AG04449 (cell line): ENCODE results near the gene SLITRK1.

Source experiments
- CTCF ChIA-PET: fragments of 350-600 bp; formaldehyde crosslinking; extraction: SDS; loops from one replicate; lab custom pipeline; 2021; ENCODE audit warnings: antibody characterized with exemption; lab: Yijun Ruan, JAX
- POLR2A ChIA-PET: fragments of 400-600, 350-600 bp; formaldehyde crosslinking; extraction: SDS; loops from one replicate; lab custom pipeline; 2020; ENCODE audit warnings: antibody characterized with exemption, inconsistent platforms; lab: Yijun Ruan, JAX
- DNase-seq: peaks from one replicate; pipeline ENCODE4 v3.0.0-alpha.2; 2010; ENCODE audit warnings: low read depth, low spot score
- H3K4me3 ChIP-seq: 2 replicates; pipeline ENCODE4 v1.5.1; 2011; ENCODE audit warnings: low read depth, mild to moderate bottlenecking, control low read depth, low read length
- TF ChIP-seq, protein P1 (sequence below): IDR thresholded peaks from one replicate; pipeline ENCODE4 v1.5.1; 2011; ENCODE audit warnings: mild to moderate bottlenecking, moderate library complexity, low read length, control low read depth, inconsistent platforms; ENCODE audit not compliant: insufficient read depth; ENCODE audit errors: missing control alignments

SLITRK1 gene

DNA sequence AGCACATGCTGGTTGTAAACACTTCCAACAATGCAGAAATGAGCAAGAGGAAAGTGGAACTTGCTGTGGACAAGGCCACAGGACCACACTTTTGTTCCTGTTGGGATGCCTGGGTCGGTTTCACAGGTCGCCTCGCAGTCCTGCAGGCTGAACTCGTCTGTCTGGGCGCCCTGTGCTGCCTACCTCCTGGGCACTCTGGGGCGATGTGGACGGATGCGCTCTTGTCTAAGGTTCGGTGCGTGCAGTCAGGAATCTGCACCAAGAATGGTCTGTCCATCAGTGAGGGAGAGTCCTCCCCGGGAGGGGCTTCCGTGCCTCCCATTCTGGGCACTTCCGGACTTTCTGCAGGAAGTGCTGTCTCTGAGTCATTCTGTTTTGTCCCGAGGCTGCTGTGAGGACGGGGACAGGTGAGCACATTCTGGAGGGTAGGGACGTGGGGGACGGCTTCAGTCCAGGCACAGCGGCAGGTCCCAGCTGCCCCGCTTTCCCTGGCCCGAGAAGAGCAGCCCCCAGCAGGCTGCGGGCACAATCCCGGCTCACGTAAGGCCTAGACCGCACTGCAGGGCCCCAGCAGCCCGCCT, 24.1 kb upstream of the SLITRK1 start:
- POLR2A ChIA-PET = no interaction called here
- DNase-seq = no peak
- H3K4me3 ChIP-seq = no peak overlapping the region
- TF ChIP-seq, protein P1, sequence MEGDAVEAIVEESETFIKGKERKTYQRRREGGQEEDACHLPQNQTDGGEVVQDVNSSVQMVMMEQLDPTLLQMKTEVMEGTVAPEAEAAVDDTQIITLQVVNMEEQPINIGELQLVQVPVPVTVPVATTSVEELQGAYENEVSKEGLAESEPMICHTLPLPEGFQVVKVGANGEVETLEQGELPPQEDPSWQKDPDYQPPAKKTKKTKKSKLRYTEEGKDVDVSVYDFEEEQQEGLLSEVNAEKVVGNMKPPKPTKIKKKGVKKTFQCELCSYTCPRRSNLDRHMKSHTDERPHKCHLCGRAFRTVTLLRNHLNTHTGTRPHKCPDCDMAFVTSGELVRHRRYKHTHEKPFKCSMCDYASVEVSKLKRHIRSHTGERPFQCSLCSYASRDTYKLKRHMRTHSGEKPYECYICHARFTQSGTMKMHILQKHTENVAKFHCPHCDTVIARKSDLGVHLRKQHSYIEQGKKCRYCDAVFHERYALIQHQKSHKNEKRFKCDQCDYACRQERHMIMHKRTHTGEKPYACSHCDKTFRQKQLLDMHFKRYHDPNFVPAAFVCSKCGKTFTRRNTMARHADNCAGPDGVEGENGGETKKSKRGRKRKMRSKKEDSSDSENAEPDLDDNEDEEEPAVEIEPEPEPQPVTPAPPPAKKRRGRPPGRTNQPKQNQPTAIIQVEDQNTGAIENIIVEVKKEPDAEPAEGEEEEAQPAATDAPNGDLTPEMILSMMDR = no peak
- CTCF ChIA-PET = no interaction called here

- POLR2A ChIA-PET = no interaction called here
- no peak for DNase-seq
- TF ChIP-seq, protein P1 = no peak
- CTCF ChIA-PET = no interaction called here
- no peak overlapping the region for H3K4me3 ChIP-seq
These were observed 23.4 kb upstream of the SLITRK1 start for GRCh38 chr13:83905641-83906040.

GRCh38 chr13:83895994-83896580, 13.8 kb upstream of the SLITRK1 start:
- DNase-seq = no peak
- POLR2A ChIA-PET = interaction anchor here (0.6 kb wide), 1 partner anchor 755 kb away, joined by 3 read pairs; no protein-coding TSS in a partner anchor
- no peak overlapping the region for H3K4me3 ChIP-seq
- CTCF ChIA-PET = no interaction called here
- TF ChIP-seq, protein P1 = no peak

DNA sequence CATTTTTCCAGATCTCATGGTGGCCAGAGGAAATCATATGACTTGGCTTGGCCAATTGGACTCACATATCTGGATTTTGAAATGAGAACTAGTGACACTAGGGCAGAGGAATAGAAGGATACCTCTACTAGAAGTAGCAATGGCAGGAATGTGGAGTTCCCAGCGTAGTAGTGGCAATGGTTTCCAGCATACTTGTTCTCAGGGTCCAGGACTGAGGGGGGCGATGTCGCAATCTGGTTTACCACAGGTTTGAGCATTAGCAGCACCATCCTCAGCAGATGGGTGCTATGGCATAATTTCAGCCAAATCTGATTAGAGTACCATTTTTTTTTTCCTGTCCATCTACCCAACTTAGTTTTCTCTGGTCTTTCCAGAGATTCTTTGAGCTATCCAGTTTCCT, 8.1 kb upstream of the SLITRK1 start:
- TF ChIP-seq, protein P1 = no peak
- ChIA-PET CTCF (no interaction called here), POLR2A (no interaction called here)
- H3K4me3 ChIP-seq = no peak overlapping the region
- no peak for DNase-seq

- POLR2A ChIA-PET = no interaction called here
- CTCF ChIA-PET = no interaction called here
- DNase-seq = no peak
- H3K4me3 ChIP-seq = no peak overlapping the region
- TF ChIP-seq, protein P1 = no peak
These were observed 1.9 kb upstream of the SLITRK1 start for GRCh38 chr13:83884141-83884540.

DNA sequence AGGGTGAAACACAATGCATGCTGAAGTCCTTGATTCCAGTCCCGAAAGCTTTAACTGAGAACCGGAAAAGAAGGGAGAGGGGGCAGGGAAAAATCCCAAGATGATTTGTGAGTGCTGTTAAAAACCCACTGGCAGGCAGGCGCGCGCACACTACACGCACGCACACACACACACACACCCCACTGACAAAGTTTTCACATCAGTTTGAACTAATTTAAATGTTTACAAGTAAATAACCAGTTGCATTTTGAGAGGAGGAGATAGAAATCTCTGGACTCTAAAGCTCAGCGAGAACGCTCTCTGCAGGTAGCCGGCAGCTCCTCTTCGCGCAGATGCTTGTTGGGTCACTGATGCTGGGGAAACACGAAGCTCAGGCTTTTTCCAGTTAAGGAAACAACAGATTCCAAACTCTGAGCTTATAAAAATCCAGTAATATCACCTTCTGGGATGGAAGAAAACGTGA, 818 bp upstream of the SLITRK1 start:
- POLR2A ChIA-PET = interaction anchor here (0.6 kb wide), 1 partner anchor 762 kb away, joined by 3 read pairs; no protein-coding TSS in a partner anchor
- CTCF ChIA-PET = interaction anchor here (0.7 to 0.9 kb wide), 2 partner anchors 43 to 257 kb away, joined by 3 read pairs; no protein-coding TSS in a partner anchor
- peak overlapping the region; percentile 26 for H3K4me3 ChIP-seq
- TF ChIP-seq, protein P1 = no peak
- DNase-seq = no peak
